ENCODE results near the gene OGFOD2.

OGFOD2 gene

GRCh38 chr12:122985338-122986257 lies 10.6 kb downstream of the OGFOD2 start:
- no peak overlapping the region for H3K4me3 ChIP-seq (ENCODE audit: low read depth, low read length)
- TF ChIP-seq CTCF (IDR thresholded peaks at IDR 0.05; ENCODE audit: insufficient read depth, low read depth, low read length, missing control alignments), result no peak
- no peak for DNase-seq (ENCODE audit: low read depth)

- TF ChIP-seq CTCF (IDR thresholded peaks at IDR 0.05; ENCODE audit: insufficient read depth, low read depth, low read length, missing control alignments), result no peak
- no peak for DNase-seq (ENCODE audit: low read depth)
- no peak overlapping the region for H3K4me3 ChIP-seq (ENCODE audit: low read depth, low read length)
Measured at GRCh38 chr12:122986258-122986871, 11.3 kb downstream of the OGFOD2 start.

DNA sequence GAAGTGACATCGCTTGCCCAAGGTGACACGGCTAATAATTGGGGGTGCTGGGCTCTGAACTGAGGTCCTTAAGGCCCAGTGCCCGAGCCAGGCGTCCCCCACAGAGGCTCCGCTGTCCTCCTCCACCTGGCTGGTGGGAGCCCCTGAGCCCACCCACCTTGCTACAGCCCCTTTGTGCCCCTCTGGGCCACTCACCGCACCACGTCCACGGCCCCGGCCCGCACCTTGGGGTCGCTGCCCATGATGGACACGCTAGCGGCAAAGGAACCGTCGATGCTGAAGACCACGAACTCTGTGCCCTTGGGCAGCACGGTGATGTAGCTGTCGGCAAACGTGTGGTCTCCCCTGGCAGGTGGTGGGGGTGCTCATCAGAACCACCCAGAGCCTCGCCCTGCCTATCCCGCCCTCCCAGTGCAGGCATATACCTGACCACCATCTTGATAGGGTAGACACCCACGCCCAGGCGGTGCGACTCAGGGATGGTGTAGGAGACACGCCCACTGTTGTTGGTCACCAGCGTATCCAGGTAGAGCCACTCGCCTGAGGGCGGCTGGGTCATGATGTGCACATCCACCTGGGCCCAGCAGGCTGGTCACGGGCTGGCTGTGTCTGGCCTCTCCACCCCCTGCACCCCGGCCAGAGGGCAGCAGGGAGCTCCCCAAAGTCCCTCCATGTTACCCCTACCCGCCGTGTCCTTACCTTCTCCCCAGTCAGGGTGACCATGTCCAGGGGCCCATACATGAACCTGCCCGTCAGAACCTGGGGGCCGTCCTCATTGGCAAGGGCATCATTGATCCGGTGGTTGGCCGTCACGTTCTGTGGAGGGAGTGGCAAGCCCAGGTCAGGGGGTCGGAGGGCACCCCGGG lies 12.3 kb downstream of the OGFOD2 start:
- no peak for TF ChIP-seq CTCF (IDR thresholded peaks at IDR 0.05; ENCODE audit: insufficient read depth, low read depth, low read length, missing control alignments)

GRCh38 chr12:122988036-122988435 lies 13.0 kb downstream of the OGFOD2 start:
- H3K4me3 ChIP-seq (ENCODE audit: low read depth, low read length), result no peak overlapping the region
- no peak for TF ChIP-seq CTCF (IDR thresholded peaks at IDR 0.05; ENCODE audit: insufficient read depth, low read depth, low read length, missing control alignments)
- DNase-seq (ENCODE audit: low read depth), result no peak

More for the DNA sequence above, 12.3 kb downstream of the OGFOD2 start:
- DNase-seq (ENCODE audit: low read depth), result no peak
- H3K4me3 ChIP-seq (ENCODE audit: low read depth, low read length), result no peak overlapping the region

DNA sequence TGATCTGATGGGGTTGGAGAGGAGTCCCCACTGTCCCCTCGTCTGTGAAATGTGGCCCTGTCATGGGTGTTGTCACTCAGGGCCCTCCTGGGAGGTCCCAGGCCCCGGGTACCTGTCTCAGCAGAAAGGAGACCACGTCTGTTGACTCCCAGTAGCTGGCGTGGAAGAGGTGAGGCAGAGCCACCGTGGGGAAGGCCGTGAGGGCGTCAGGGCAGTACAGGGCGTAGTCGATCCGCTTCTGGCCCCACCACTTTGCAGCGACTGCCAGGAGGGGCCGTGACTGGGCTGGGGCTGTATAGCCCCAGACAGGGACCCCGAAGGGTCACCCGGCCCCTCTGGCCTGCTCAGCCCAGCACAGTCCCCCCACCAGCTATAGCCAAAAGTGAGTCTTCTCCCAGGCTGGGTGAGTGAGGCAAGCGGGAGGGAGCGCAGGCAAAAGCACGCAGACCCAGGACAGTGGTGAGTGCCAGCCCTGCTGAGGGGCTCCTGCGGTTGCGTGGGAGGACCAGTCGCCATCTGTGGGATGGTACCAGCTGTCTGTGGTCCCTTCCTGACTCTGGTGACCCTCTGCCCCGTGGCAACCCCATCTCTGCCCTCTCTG lies 13.7 kb downstream of the OGFOD2 start:
- no peak for DNase-seq (ENCODE audit: low read depth)
- no peak for TF ChIP-seq CTCF (IDR thresholded peaks at IDR 0.05; ENCODE audit: insufficient read depth, low read depth, low read length, missing control alignments)
- H3K4me3 ChIP-seq (ENCODE audit: low read depth, low read length), result no peak overlapping the region

- no peak for DNase-seq (ENCODE audit: low read depth)
- no peak for TF ChIP-seq CTCF (IDR thresholded peaks at IDR 0.05; ENCODE audit: insufficient read depth, low read depth, low read length, missing control alignments)
- H3K4me3 ChIP-seq (ENCODE audit: low read depth, low read length), result no peak overlapping the region
Measured at GRCh38 chr12:122989225-122989839, 14.3 kb downstream of the OGFOD2 start.

All from GM12865 (cell line).